KG1 (cell line): ENCODE results near the gene SGCA.

Experiments used
- DNase-seq: peaks from one replicate; lab custom pipeline; 2025; lab: John Stamatoyannopoulos, UW

SGCA gene

DNA sequence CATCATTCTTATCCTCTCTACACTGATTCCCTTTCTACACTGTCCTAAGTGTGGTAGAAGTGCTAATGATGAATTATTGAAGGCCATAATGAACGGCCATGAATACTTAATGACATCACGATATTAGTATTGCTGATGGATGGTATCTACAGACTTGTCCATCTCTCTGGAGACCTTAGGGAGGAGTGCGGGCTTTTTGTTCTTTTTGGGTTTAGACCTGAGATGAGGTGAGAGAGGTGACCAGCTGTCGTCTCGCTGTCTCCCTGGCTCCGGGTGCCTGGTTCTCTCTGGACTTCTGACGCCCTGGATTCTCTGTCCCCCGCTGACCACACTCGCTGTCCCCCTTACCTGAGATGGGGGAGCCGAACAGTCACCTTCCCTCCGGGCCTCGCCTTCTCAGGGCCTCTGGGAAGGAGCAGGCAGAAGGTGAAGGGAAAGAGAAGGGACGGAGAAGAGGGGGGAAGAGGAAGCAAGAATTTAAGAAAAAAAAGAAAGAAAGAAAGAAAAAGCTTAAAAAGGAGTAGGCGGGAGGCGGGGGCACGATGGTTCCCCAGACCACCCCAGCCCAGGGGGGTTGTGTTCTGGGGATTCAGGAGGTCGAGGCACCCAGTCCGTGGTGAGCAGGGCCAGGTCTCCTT lies 17.1 kb downstream of the SGCA start:
- no peak for DNase-seq

DNA sequence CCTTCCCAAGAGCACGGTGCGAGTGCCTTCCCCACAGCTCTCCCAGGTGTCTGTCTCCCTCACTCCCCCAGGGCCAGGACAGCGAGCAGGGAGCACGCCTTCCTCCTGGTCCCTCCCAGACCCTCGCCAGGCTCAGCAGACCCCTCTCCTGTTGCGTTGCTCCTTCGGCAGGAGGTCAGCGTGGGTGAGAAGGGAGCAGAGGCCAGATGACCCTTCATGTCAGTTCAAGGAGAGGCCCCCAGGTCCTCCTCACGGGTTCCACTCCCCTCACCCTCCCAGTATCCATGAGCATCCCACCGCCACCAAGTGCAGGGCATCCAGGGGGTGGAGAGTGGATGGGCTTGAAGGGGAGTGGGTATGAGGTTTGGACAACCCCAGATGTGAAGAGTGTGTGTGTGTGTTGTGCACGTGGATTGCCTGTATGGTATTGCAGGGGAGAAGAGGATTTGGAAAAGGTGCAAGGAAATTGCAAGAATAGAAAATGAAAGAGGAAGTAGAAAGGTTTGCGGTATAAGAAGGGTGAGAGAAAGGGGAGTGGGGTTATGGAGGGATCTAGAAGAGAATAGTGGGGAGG lies 17.7 kb downstream of the SGCA start:
- DNase-seq = no peak

DNA sequence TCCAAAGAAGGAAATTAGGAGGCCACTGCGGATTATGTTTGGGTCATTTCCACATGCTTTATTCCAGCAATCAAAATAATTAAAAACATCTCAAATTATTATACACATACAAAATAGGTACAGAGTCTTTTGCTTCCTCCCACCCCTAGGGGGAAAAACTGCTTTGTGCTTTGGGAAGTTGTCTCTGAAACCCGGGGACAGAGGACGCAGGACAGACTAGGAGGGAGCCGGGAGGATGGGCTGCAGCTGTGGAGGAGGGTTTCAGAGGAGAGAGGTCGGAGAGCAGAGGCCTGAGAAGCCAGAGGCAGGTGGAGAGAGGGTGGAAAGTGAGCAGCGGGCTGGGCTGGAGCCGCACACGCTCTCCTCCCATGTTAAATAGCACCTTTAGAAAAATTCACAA lies 18.3 kb downstream of the SGCA start:
- DNase-seq = no peak

DNA sequence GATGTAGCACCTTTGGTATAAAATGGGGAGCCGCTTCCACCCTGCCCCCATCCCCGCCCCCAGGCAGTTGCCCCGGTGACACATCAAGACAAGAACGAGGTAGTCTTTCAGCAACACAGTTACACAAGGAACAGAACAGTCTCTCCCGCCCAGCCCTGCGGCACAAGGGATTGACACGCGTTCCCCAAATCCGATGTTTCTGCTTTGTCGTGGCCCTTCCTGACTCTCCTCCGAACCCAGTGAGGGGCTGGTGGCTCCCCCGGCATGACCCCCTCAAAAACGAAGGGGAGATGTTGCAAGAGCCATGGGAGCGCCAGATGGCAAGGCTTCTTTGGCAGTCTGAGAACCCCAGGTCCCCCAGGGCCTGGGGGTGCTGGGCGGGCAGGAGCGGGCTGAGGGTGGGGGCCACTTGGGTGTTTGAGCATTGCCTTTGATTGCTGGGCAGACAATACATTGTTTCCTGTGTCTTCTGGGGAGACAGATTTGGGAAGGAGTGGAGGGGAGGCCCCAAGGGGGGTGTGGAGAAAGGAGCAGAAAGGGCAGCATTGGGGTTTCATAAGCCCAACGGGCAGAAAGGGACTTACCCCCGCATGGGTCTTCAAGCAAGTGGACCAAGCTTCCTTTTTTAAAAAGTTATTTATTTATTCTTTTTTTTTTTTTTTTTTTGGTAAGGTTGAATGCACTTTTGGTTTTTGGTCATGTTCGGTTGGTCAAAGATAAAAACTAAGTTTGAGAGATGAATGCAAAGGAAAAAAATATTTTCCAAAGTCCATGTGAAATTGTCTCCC lies 19.0 kb downstream of the SGCA start:
- DNase-seq = no peak

DNA sequence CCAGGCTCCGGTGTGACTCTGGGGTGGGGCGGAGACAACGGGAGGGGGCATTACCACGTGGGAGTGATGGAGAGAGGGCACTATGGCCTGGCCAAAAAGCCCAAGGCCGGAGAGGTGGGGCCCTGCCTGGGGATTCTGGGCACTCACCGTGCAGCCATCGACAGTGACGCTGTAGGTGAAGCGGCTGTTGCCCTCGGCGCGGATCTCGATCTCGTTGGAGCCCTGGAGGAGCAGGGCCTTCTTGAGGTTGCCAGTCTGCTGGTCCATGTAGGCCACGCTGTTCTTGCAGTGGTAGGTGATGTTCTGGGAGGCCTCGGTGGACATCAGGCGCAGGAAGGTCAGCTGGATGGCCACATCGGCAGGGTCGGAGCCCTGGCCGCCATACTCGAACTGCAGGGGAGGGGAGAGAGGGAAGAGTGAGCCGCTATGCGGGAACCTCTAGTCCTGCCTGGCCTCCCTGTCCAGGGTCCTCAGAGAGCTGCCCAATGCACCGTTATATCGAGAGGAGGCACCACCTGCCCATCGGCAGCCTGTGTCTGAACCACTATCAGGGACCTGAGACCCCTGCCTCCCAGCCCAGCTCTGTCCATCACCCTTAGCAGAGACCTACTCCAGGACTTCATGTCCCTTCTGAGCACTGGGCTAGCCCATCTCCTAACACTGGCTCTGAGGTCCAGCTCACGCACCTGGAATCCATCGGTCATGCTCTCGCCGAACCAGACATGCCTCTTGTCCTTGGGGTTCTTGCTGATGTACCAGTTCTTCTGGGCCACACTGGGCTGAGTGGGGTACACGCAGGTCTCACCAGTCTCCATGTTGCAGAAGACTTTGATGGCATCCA lies 20.0 kb downstream of the SGCA start:
- DNase-seq = no peak

DNA sequence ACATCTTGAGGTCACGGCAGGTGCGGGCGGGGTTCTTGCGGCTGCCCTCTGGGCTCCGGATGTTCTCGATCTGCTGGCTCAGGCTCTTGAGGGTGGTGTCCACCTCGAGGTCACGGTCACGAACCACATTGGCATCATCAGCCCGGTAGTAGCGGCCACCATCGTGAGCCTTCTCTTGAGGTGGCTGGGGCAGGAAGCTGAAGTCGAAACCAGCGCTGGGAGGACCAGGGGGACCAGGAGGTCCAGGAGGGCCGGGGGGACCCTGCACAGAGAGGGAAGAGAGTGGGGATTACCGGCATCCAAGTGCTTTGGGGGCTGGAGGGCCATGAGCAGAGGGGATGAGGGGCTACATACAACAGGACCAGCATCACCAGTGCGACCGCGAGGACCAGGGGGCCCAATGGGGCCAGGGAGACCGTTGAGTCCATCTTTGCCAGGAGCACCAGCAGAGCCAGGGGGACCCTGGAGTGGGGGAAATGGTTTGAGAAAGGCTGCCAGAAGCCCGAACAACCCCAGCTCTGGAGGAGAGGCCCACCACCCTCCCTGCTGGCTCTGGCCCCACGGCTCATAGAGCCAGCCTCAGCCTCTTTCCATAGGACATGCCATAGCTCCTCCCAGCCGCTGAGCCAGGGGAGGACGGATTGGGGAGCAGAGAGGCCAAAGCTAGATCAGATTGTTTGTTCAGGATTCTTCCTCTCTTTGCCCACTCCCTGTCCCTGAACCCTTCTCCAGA lies 21.0 kb downstream of the SGCA start:
- no peak for DNase-seq

DNA sequence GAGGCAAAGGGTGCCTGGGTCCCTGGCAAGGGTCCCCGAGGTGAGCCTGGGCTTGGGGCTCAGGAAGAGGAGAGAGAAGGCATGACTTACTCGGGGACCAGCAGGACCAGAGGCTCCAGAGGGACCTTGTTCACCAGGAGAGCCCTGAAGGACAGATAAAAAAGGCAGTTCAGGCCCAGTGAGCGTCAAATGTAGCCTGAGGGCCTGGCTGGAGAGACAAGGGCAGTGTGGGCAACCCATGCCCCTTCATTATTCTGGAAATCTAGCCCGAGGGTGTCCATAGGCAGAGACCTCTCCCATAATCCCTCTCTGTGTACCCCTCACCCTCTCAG lies 21.6 kb downstream of the SGCA start:
- no peak for DNase-seq

DNA sequence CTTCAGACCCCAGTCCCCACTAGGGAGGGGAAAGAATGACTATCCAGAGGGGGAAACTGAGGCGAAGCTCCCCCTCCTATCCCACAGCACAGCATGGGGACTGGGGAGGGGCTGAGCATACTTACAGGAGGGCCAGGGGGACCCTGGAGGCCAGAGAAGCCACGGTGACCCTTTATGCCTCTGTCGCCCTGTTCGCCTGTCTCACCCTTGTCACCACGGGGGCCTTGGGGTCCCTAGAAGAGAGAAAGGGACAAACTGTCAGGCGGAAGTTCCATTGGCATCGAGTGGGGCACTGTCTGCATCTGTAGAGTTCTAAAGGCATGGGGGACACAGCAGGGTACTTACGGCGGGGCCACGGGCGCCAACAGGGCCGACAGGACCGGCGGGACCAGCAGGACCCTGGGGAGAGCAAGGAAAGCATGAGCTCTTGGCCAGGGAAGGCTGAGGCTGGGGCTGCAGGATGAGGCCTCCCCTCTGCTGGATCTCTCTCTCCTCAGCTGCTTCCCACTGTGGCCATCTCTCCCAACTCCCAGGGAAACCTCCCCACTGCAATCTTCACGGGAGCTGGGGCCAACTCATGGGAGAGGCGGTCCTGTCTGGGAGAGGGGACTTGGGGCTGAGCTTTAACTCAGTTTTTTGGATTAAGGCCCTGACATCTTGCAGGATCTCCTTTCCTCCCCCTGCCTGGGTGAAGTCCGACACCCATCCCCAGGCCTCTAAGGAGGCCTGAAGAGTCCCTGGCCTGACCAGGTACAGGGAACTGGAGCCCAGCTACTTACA lies 22.1 kb downstream of the SGCA start:
- no peak for DNase-seq

DNA sequence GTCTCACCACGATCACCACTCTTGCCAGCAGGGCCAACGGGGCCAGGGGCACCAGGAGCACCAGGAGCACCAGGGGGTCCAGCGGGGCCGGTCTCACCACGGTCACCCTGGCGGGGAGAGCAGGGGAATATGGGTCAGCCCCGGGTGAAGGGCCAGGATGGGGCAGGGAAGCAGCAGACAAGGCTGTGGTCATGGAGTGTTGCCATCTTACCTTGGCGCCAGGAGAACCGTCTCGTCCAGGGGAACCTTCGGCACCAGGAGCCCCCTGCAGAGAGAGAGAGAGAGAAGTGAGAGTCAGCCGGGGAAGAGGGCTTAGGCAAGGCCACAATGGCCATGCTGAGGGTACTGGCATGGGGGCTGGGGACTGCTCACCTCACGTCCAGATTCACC lies 22.7 kb downstream of the SGCA start:
- DNase-seq = no peak

DNA sequence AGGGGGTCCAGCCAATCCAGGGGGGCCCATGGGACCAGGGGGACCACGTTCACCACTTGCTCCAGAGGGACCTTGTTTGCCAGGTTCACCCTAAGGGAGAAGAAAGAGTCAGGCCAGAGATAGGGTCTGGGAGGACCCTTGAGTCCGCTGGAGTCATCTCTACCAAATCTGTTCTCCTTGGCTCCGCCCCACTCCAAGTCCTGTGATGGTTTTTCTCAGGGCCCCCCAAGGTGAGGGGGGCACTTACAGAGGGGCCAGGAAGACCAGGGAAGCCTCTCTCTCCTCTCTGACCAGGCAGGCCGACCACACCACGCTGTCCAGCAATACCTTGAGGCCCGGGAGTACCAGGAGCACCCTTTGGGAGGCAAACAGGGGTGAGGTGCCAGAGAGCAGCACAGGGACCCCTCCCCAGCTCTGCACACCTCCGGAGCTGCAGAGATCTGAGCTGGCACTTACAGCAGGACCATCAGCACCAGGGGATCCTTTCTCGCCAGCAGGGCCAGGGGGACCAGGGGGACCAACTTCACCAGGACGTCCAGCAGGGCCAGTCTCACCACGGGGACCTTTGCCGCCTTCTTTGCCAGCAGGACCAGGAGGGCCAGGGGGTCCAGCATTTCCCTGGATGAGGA lies 23.2 kb downstream of the SGCA start:
- DNase-seq = no peak

DNA sequence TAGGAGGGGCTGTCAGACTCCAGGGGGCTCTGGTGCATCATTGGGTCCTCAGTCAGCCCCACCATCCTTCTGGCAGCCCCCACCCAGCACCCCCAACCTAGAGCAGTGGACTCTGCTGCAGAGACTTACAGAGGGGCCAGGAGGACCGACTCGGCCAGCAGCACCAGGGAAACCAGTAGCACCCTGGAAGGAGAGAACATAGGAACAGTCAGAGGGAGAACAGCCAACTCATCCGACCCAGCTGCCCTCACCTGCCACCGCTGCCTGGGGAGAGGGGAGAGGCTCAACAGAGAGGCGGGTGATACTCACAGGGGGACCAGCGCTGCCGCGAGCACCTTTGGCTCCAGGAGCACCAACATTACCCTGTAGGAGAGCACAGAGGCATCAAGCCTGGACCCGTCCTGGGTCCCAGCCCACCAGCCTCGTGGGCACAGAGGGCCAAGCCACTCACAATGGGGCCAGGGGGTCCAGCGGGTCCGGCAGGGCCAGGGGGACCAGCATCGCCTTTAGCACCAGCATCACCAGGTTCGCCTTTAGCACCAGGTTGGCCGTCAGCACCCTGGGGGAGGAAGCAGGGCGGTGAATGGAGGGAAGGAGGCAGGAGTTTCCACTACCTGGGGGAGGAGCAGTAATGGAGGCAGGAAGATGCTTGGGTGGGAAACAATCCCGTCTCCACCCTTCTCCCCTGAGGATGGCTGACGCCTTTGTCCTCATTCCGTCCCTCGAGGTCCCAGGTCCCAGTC lies 23.9 kb downstream of the SGCA start:
- no peak for DNase-seq

DNA sequence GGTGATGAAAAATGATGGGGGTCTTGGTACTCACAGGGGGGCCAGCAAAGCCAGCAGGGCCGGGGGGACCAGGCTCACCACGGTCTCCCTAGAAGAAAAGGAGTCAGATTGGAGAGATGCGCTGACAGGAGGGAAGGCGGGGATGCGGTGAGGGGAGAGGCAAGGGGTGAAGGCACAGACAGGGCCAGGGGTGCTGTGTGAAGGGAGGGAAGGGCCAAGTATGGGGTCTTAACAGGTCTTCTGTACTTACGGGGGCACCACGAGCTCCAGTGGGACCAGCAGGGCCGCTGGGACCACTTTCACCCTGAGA lies 24.4 kb downstream of the SGCA start:
- DNase-seq = no peak

DNA sequence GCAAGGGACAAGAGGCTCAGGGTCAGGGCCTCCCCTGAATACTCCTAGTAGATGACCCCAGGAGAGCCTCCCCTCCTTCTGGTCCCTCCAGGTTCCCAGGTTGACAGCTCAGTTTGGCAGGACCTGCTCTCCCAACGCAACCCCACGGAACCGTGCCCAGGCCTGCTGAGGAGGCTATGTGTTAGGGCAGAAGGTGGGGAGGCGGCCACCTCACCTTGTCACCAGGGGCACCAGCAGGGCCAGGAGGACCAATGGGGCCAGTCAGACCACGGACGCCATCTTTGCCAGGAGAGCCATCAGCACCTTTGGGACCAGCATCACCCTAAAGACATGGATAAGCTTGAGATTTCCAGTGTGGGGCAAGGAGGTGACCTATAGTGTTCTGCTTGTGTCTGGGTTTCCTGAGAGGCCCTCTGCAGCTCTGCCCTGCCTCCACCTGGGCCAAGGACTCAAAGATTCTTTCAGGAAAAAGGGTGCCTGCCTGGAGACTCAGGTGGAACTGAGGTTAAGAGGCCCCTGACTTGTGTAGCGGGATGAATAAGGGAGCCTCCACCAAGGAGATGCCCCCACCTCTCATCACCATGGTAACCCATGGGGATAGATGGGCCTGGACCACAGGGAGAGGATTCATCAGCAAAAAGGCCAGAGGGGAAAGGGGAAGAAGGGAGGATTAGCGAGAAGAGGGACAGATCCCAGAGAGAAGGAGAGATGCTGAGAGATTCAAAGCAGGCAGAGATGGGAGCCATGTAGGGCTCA lies 25.0 kb downstream of the SGCA start:
- no peak for DNase-seq

DNA sequence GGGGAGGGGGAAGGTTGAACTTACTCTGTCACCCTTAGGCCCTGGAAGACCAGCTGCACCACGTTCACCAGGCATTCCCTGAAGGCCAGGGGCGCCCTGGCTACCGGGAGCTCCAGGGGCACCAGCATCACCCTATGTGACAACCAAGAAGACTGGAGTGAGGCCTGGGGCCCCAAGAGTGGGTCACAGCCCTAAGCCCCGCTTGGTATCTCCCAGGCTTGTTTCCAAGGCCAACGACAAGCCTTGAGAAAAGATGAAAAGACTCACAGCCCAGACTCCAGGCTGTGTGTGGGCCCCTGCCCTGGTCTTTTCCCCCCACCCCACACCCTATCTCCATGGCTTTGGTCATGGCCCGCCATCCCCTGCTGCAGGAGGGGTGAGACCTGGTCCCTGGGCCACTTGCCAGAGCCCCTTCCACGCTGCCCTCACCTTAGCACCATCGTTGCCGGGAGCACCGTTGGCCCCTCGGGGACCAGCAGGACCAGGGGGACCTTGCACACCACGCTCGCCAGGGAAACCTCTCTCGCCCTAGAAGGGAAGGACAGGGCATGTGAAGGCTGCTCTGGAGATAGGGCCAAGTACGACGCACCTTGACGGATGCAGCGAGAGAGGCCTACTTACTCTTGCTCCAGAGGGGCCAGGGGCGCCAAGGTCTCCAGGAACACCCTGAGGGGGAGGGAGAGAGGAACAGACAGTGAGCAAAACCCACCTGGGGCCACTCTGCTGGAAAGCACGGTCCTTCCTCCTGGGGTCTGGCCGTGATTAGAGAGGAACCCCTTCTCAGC lies 25.7 kb downstream of the SGCA start:
- no peak for DNase-seq

DNA sequence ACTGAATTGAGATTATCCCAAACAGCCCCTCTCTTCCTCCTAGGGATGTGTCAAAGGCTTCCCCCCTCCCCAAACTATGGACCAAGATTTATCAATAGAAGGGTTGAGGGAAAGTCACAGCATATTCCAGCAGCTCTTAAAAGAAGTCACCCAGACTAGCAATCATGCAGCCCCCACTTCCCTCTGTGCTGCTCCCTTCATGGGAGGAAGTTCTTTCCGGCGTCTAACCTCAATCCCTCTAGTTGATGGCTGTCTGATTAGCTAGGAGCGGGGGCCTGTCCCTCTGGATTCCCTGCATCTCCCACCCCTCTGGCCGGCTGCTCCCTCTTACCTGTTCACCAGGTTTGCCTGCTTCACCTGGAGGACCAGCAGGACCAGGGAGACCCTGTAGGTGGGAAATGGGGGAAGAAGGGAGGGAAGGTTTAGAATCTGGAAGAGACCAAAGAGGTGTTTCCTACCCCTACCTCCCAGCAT lies 26.4 kb downstream of the SGCA start:
- no peak for DNase-seq

DNA sequence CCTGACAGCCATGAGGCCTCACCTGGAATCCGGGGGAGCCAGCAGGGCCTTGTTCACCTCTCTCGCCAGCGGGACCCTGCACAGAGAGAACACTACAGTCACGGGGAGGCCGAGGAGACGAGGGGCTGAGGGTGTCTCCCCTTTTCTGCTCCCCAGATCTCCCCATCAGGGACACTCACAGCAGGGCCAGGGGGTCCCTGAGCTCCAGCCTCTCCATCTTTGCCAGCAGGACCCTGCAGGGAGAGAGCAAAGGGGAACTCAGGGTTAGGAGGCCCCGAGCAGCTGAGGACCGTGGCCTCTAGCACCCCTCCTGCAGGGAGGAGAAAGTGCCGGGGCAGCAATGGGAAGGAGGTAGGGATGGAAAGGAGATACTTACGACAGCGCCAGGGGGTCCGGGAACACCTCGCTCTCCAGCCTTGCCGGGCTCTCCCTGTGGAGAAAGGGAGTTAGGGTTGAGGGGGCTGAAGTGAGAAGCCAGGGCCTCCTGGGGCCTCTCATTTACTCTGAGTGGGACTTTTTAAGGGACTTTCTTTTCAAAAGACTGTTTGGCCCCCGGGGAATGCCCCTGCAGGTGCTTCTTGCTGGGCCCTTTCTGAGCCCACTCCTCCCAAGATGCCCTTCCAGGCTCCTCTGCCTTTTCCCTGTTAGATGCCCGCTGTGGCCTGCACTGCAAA lies 26.9 kb downstream of the SGCA start:
- no peak for DNase-seq

DNA sequence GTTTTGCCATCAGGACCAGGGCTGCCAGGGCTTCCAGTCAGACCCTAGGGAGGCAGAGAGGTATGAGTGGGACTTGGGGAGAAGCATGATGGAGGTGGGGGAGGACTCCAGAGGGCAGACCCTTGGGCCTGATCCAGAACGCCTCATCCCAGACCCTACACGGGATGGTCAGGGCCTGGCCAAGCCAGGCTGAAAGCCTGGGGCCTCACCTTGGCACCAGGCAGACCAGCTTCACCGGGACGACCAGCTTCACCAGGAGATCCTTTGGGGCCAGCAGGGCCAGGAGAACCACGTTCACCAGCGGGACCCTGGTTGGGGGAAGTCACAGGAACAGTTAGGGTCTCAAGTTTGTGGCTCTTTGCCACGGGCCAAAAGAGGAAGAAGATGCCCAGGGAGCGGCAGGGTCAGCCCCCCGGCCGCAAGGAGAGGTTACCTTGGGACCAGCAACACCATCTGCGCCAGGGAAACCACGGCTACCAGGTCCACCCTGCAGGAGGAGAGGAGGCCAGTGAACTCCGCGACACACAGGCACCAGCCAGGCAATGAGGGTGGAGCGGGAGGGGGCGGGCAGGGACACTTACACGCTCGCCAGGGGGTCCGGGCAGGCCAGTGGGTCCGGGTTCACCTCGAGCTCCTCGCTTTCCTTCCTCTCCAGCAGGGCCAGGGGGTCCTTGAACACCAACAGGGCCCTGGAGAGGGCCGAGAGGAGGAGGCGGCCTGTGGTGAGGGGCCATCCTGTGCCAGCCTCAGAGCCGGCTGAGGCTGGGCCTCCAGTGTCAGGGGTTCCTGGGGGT lies 28.5 kb downstream of the SGCA start:
- DNase-seq = no peak
